Osteocyte (in vitro differentiated cells): ENCODE results near the gene ZNF827. TPM values are rescaled to one million over a fixed set of nuclear protein-coding genes. Genes with fewer than 3 reads are reported as not detected.

Experiments used
- DNase-seq: peaks from one replicate; pipeline ENCODE4 v3.0.0; 2021; ENCODE audit warnings: mixed read lengths; ENCODE audit not compliant: unreplicated experiment; ENCODE audit errors: extremely low spot score
- H3K27ac Mint-ChIP-seq: one replicate; pipeline ENCODE4 v1.8.0; 2021; ENCODE audit warnings: mild to moderate bottlenecking, mixed read lengths; ENCODE audit not compliant: unreplicated experiment
- H3K27me3 Mint-ChIP-seq: one replicate; pipeline ENCODE4 v1.8.0; 2021; ENCODE audit warnings: mixed read lengths; ENCODE audit not compliant: unreplicated experiment
- H3K36me3 Mint-ChIP-seq: one replicate; pipeline ENCODE4 v1.8.0; 2021; ENCODE audit warnings: mixed read lengths; ENCODE audit not compliant: unreplicated experiment
- H3K4me1 Mint-ChIP-seq: one replicate; pipeline ENCODE4 v1.8.0; 2021; ENCODE audit warnings: mixed read lengths; ENCODE audit not compliant: unreplicated experiment
- H3K4me3 Mint-ChIP-seq: one replicate; pipeline ENCODE4 v1.8.0; 2021; ENCODE audit warnings: mild to moderate bottlenecking, moderate library complexity, mixed read lengths; ENCODE audit not compliant: unreplicated experiment
- H3K9me3 Mint-ChIP-seq: one replicate; pipeline ENCODE4 v1.8.0; 2021; ENCODE audit warnings: mixed read lengths; ENCODE audit not compliant: unreplicated experiment
- CTCF ChIP-seq: fragments of 200-600 bp; sonication (generic); IDR thresholded peaks from 2 replicates; pipeline ENCODE4 v1.5.0; 2021; ENCODE audit warnings: antibody characterized with exemption, mild to moderate bottlenecking, moderate library complexity
- total RNA-seq: library from RNA; stranded (reverse); gene quantifications from 2 replicates; pipeline ENCODE4 v1.2.1, GENCODE V29; 2021

ZNF827 gene
- total RNA-seq, 1 donor from 2014 or later, result 22.5 TPM

- no peak for TF ChIP-seq CTCF
- Mint-ChIP-seq H3K36me3 (no peaks in the 10 kb centered on the region), H3K27ac (no peak overlapping the region), H3K4me1 (no peaks in the 10 kb centered on the region), H3K27me3 (no peaks in the 10 kb centered on the region), H3K9me3 (no peaks in the 10 kb centered on the region), H3K4me3 (no peak overlapping the region)
- DNase-seq, result no peak
These were observed 218.0 kb downstream of the ZNF827 start for GRCh38 chr4:145720656-145721055.

GRCh38 chr4:145719752-145720624 lies 218.6 kb downstream of the ZNF827 start:
- no peaks in the 10 kb centered on the region for H3K9me3 Mint-ChIP-seq
- H3K27me3 Mint-ChIP-seq, result no peaks in the 10 kb centered on the region
- no peak for TF ChIP-seq CTCF
- no peak overlapping the region for H3K4me3 Mint-ChIP-seq
- H3K27ac Mint-ChIP-seq, result no peak overlapping the region
- DNase-seq, result no peak
- no peaks in the 10 kb centered on the region for H3K4me1 Mint-ChIP-seq
- H3K36me3 Mint-ChIP-seq, result no peaks in the 10 kb centered on the region

GRCh38 chr4:145716661-145717200 lies 221.9 kb downstream of the ZNF827 start:
- Mint-ChIP-seq H3K27ac (no peak overlapping the region), H3K36me3 (no peaks in the 10 kb centered on the region), H3K4me1 (no peaks in the 10 kb centered on the region), H3K27me3 (no peaks in the 10 kb centered on the region), H3K4me3 (no peak overlapping the region), H3K9me3 (peaks cover 13% of the 10 kb centered on the region)
- no peak for DNase-seq
- TF ChIP-seq CTCF, result no peak

- no peaks in the 10 kb centered on the region for H3K27me3 Mint-ChIP-seq
- H3K27ac Mint-ChIP-seq, result no peak overlapping the region
- TF ChIP-seq CTCF, result no peak
- H3K4me3 Mint-ChIP-seq, result no peak overlapping the region
- H3K36me3 Mint-ChIP-seq, result peaks cover 3% of the 10 kb centered on the region
- H3K4me1 Mint-ChIP-seq, result no peaks in the 10 kb centered on the region
- peaks cover 18% of the 10 kb centered on the region for H3K9me3 Mint-ChIP-seq
- DNase-seq, result no peak
These were observed 222.4 kb downstream of the ZNF827 start for GRCh38 chr4:145716200-145716599.

GRCh38 chr4:145709843-145710242 lies 228.8 kb downstream of the ZNF827 start:
- Mint-ChIP-seq H3K4me1 (no peaks in the 10 kb centered on the region), H3K27ac (no peak overlapping the region), H3K9me3 (peaks cover 23% of the 10 kb centered on the region), H3K4me3 (no peak overlapping the region), H3K27me3 (no peaks in the 10 kb centered on the region), H3K36me3 (peaks cover 3% of the 10 kb centered on the region)
- DNase-seq, result no peak
- TF ChIP-seq CTCF, result no peak
